H1 (cell line): ENCODE measurements around the gene DDX50. TPM values are rescaled to one million over a fixed set of nuclear protein-coding genes. Genes with fewer than 3 reads are reported as not detected.

ENCODE experiments used
- BRCA1 ChIP-seq: IDR thresholded peaks from 2 replicates; pipeline ENCODE4 v1.6.1; 2012; ENCODE audit warnings: low read depth, low read length, improper control_type of control experiment
- FOSL1 ChIP-seq: IDR thresholded peaks from 2 replicates; pipeline ENCODE4 v1.6.1; 2011; ENCODE audit warnings: mild to moderate bottlenecking, low read depth, low read length, moderate library complexity; ENCODE audit not compliant: insufficient read depth
- MAFK ChIP-seq: IDR thresholded peaks from 2 replicates; pipeline ENCODE4 v1.6.1; 2012; ENCODE audit warnings: low read depth, mild to moderate bottlenecking, improper control_type of control experiment, low read length
- SIX5 ChIP-seq: IDR thresholded peaks from 2 replicates; pipeline ENCODE4 v1.6.1; 2011; ENCODE audit warnings: mild to moderate bottlenecking, low read depth, low read length
- SUZ12 ChIP-seq: fragments of 200-600 bp; sonication (generic); IDR thresholded peaks from 2 replicates; pipeline ENCODE4 v1.6.1; 2012; ENCODE audit warnings: mild to moderate bottlenecking, inconsistent platforms, low read length, moderate library complexity, mixed read lengths
- polyA plus RNA-seq, 7 experiments: library from polyadenylated mRNA; depleted of rRNA in 3 of 7; stranded (reverse) in 5 of 7; unstranded in 2 of 7; fragments of >200 nt in 5 of 7; fragments of 200-250 nt in 2 of 7; gene quantifications; 1 replicate in 5 of 7; 2 replicates in 1 of 7; 4 replicates in 1 of 7; pipeline versions ENCODE4 v1.2.1 to v1.2.3, GENCODE V29; 2011 to 2013; ENCODE audit warnings: missing spikeins in 2 of 7, mixed read lengths in 2 of 7
- total RNA-seq: library from RNA; stranded (reverse); fragmentation: NEBNext Ultra II Directional; extraction: Animal tissue kit (Norgen Biotek cat#: 25700); gene quantifications from 2 replicates; pipeline ENCODE4 v1.2.1, GENCODE V29; 2021

The DDX50 gene
- total and polyA plus RNA-seq, 2 of the 8 experiments (the other 6 are each of a cell fraction or from before 2014, with no cell fraction given): 20.0 to 36.5 TPM

DNA sequence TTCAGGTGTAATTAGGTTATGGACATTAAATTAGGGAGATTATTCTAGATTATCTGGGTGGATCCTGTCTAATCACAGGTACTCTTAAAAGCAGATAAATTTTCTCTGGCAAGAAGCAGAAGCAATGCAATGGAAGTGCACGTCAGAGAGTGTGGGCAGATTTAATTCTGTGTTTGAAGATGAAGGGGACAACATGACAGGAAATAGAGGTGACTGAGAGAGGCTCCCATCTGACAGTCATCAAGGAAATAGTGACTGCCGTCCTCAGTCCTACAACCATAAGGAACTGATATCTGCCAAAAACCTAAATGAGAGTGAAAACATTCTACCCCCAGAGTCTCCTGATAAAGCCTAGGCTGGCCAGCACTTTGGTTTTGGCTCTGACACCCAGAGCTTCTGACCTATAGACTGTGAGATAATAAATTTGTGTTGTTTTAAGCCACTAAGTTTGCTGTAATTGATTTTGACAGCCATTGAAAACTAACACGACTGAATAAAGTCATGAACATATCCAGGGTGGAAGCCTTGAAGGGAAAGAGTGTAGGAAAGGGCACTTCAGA is 30.5 kb upstream of the DDX50 start (continued):
- TF ChIP-seq BRCA1: no peak
- TF ChIP-seq SUZ12: no peak
- no peak for TF ChIP-seq SIX5
- no peak for TF ChIP-seq FOSL1
- no peak for TF ChIP-seq MAFK
